Ovary (tissue), 9 donors: ENCODE results near the gene OCEL1. TPM values are rescaled to one million over a fixed set of nuclear protein-coding genes. Genes with fewer than 3 reads are reported as not detected.
A peak's percentile ranks its signal among the peaks of the same experiment; 100 is the strongest.

Experiments
- DNase-seq, 5 donors: peaks; one replicate each; pipeline ENCODE4 v3.0.0-alpha.2; 2019 to 2020
- H3K27ac ChIP-seq, 2 donors: fragments of 200-600 bp; one replicate each; pipeline versions ENCODE4 v1.5.1 to v1.8.0; 2019 to 2022
- H3K27me3 ChIP-seq: fragments of 200-600 bp; one replicate; pipeline ENCODE4 v1.8.0; 2022
- H3K36me3 ChIP-seq: fragments of 200-600 bp; sonication (generic); one replicate; pipeline ENCODE4 v1.5.1; 2019
- H3K4me1 ChIP-seq: one replicate; pipeline ENCODE4 v1.8.1; 2013; ENCODE audit warnings: mild to moderate bottlenecking, moderate library complexity; ENCODE audit not compliant: insufficient read depth
- H3K4me3 ChIP-seq: fragments of 200-600 bp; sonication (generic); one replicate; pipeline ENCODE4 v1.5.1; 2017
- H3K9me3 ChIP-seq, 2 donors: fragments of 200-600 bp in 1 of 2; sonication (generic) in 1 of 2; one replicate each; pipeline versions ENCODE4 v1.5.1 to v1.8.1; 2013 to 2019; ENCODE audit warnings: mild to moderate bottlenecking in 1 of 2, moderate library complexity in 1 of 2
- CTCF ChIP-seq, 3 donors: fragments of 450-650 bp in 2 of 3; fragments of 200-600 bp in 1 of 3; IDR thresholded peaks; one replicate each; pipeline versions ENCODE4 v1.5.1 to v1.8.0; 2016 to 2022; ENCODE audit warnings: antibody characterized with exemption in 3 of 3, mild to moderate bottlenecking in 1 of 3
- EP300 ChIP-seq: sonication (generic); formaldehyde crosslinking; IDR thresholded peaks from one replicate; pipeline ENCODE4 v1.6.1; 2017; ENCODE audit warnings: antibody characterized with exemption
- POLR2A ChIP-seq: fragments of 450-650 bp; IDR thresholded peaks from one replicate; pipeline ENCODE4 v1.6.1; 2017; ENCODE audit warnings: antibody characterized with exemption, mild to moderate bottlenecking, moderate library complexity
- WGBS, 3 donors: extraction: QIAGEN DNeasy Blood & Tissue Kit in 1 of 3; methylation state at CpG; one replicate each; pipeline versions ENCODE4 v1.1.5 to v1.1.7; 2013 to 2017; 5-methylcytosine and 5-hydroxymethylcytosine counted together
- intact Hi-C, 4 donors: fragments of 100-400 bp; cut with DNase I; formaldehyde crosslinking; loops; one replicate each; pipeline versions ENCODE4 v1.11.0 to v1.15.1; 2022 to 2023
- polyA plus RNA-seq, 2 donors: library from polyadenylated mRNA; stranded (reverse); fragments of 200-250 nt in 1 of 2; fragments of 350-450 nt in 1 of 2; fragmentation: Illumina TruSeq in 1 of 2; extraction: RNeasy Lipid Tissue Mini Kit (QIAGEN cat#74804) in 1 of 2; gene quantifications; one replicate each; pipeline ENCODE4 v1.2.3, GENCODE V29; 2013 to 2014
- total RNA-seq, 7 donors: library from RNA; depleted of rRNA in 2 of 7; stranded (reverse); fragments of >200 nt in 2 of 7; fragmentation: NEBNext Ultra II Directional in 3 of 7; extraction: Animal tissue kit (Norgen Biotek cat#: 25700) in 3 of 7; gene quantifications; one replicate each; pipeline versions ENCODE4 v1.1.0 to v1.2.4, GENCODE V29; 2016 to 2023
- donor health status: DM: no; HTN: no; CAD: no; lungs with moderate emphysema.
- donor health status: DM: no; HTN: no; CAD: no.
- donor health status: Bipolar disorder and iron deficiency.
- donor health status: DM: yes; HTN: yes; CAD: no.
- donor health status: DM: no; HTN: no; CAD: no.
- donor health status: DM: yes; HTN: yes; CAD: no.

Gene OCEL1
- total and polyA plus RNA-seq, 9 donors = 6.4 to 39.8 (median 18.6) TPM

DNA sequence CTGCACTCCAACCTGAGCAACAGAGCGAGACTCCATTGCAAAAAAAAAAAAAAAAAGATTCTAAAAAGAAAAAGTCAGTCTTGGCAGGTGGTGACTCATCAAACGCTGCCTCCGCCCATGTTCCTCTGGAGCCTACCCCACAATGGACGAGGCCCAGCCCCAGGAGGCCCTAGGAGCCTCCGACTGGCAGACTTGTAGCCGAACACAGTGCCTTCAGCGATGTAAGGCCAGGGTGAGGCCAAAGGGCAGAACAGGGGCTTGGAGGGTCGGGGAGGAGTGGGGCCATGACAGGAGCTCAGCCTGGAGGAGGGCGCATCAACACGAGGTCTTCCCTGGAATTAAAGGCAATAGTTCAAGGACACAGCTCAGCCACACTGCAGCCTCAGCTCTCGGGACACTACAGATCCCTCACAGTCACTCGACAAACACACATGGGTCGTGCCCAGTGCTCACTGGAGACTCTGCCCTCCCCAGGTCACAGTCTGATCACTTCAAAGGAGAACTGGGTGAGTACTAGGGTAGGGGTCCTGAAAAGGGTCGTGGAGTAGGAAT is 5.7 kb upstream of the OCEL1 start:
- H3K4me3 ChIP-seq = no peak overlapping the region
- H3K27me3 ChIP-seq = no peaks in the 10 kb centered on the region
- peaks cover 9% of the 10 kb centered on the region for H3K4me1 ChIP-seq
- no peaks in the 10 kb centered on the region for H3K9me3 ChIP-seq
- TF ChIP-seq CTCF (IDR thresholded peaks at IDR 0.05) (no peak), POLR2A (no peak), EP300 (no peak)
- intact Hi-C loops = no loop called here
- H3K36me3 ChIP-seq = no peaks in the 10 kb centered on the region
- DNase-seq = peak; percentile 32 to 69 (median 59)
- no peak overlapping the region for H3K27ac ChIP-seq
- 8 to 18% (median 10%) methylated on average over 14 of the region's 14 CpGs for WGBS, 3 donors

GRCh38 chr19:17225053-17225452 is 973 bp upstream of the OCEL1 start:
- H3K4me3 ChIP-seq = no peak overlapping the region
- intact Hi-C loops = no loop called here
- 72 to 82% (median 79%) methylated on average over 10 of the region's 10 CpGs for WGBS, 3 donors

DNA sequence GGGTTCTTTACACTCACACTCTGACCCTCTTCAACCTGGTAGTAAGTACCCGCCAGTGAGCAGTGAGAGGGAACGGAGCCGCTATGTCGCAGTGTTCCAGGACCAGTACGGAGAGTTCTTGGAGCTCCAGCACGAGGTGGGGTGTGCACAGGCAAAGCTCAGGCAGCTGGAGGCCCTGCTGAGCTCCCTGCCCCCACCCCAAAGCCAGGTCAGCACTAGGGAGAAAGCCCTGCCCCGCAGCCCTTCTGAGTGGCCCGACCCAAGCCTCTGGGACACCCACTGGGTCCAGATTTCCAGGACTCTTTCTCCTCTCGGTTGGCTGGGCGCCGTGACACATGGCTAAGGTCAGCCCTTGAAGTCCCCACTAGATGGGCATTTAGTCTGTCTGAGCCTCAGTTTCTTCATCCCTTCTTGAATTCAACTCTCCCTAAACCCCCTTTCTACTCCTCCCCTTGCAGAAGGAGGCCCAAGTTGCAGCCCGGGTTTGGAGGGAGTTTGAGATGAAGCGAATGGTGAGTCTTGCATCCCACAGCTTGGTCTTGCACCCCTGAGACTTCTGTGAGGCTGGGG is 1.9 kb downstream of the OCEL1 start:
- Histone ChIP-seq H3K4me1 (peaks cover 3% of the 10 kb centered on the region), H3K9me3 (no peaks in the 10 kb centered on the region), H3K27ac (peak overlapping the region in 1 of 2 donors; percentile 23), H3K4me3 (no peak overlapping the region), H3K27me3 (no peaks in the 10 kb centered on the region), H3K36me3 (no peaks in the 10 kb centered on the region)
- DNase-seq = peak in 3 of 5 donors; percentile 44 to 60 (median 48)
- TF ChIP-seq POLR2A (no peak), EP300 (no peak), CTCF (IDR thresholded peaks at IDR 0.05) (no peak)
- WGBS, 3 donors = 65 to 71% (median 66%) methylated on average over 13 of the region's 13 CpGs
- intact Hi-C loops = no loop called here

More at GRCh38 chr19:17225053-17225452, 973 bp upstream of the OCEL1 start:
- DNase-seq = peak in 1 of 5 donors; percentile 31
- no peaks in the 10 kb centered on the region for H3K27me3 ChIP-seq
- H3K9me3 ChIP-seq = no peaks in the 10 kb centered on the region
- no peak overlapping the region for H3K27ac ChIP-seq
- H3K4me1 ChIP-seq = peaks cover 7% of the 10 kb centered on the region
- H3K36me3 ChIP-seq = no peaks in the 10 kb centered on the region
- TF ChIP-seq CTCF (IDR thresholded peaks at IDR 0.05) (no peak), POLR2A (no peak), EP300 (no peak)

GRCh38 chr19:17229890-17230289 is 3.9 kb downstream of the OCEL1 start:
- Histone ChIP-seq H3K4me3 (no peak overlapping the region), H3K27ac (no peak overlapping the region), H3K9me3 (no peaks in the 10 kb centered on the region), H3K36me3 (no peaks in the 10 kb centered on the region), H3K27me3 (no peaks in the 10 kb centered on the region), H3K4me1 (peaks cover 4% of the 10 kb centered on the region)
- TF ChIP-seq POLR2A = no peak
- no peak for TF ChIP-seq EP300
- TF ChIP-seq CTCF (IDR thresholded peaks at IDR 0.05) = no peak
- DNase-seq = no peak
- intact Hi-C loops = no loop called here
- WGBS, 3 donors = 84 to 92% (median 91%) methylated on average over 3 of the region's 3 CpGs
